ENCODE results near the gene SEMA6B.
"Not testable (repeated sequence)": the region's sequence is repeated elsewhere in the genome, so short reads cannot be mapped to it uniquely, and the experiment has no call there.

Gene SEMA6B

GRCh38 chr19:4542896-4543841, 16.3 kb downstream of the SEMA6B start:
- H3K9me3 ChIP-seq (ENCODE audit: control insufficient read depth, low read length): peaks cover 4% of the 10 kb centered on the region
- no peak overlapping the region for H3K18ac ChIP-seq (ENCODE audit: low read depth in 1 of 2, low read length in 2 of 2)
- no peak overlapping the region for H3K14ac ChIP-seq (ENCODE audit: low read length in 2 of 2)

DNA sequence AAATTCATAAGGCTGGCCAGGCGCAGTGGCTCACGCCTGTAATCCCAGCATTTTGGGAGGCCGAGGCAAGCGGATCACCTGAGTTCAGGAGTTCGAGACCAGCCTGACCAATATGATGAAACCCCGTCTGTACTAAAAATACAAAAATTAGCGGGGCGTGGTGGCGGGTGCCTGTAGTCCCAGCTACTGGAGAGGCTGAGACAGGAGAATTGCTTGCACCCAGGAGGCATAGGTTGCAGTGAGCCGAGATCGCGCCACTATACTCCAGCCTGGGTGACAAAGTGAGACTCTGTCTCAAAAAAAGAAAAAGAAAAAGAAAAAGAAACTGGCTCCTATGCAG, 17.7 kb downstream of the SEMA6B start:
- H3K9ac ChIP-seq (ENCODE audit: low read length); H4K91ac ChIP-seq (ENCODE audit: low read length); H2BK12ac ChIP-seq (ENCODE audit: low read length in 2 of 2); H3K27ac ChIP-seq (ENCODE audit: low read length, poor library complexity, severe bottlenecking); H2BK5ac ChIP-seq (ENCODE audit: low read depth, low read length, poor library complexity, severe bottlenecking); H3K9me3 ChIP-seq (ENCODE audit: control insufficient read depth, low read length); H3K23ac ChIP-seq (ENCODE audit: low read length in 2 of 2); H4K8ac ChIP-seq (ENCODE audit: low read length); H3K4me3 ChIP-seq (ENCODE audit: insufficient read depth in 1 of 2, low read depth in 1 of 2, low read length in 2 of 2); H2BK120ac ChIP-seq (ENCODE audit: low read depth, low read length); H3K4ac ChIP-seq (ENCODE audit: low read depth in 1 of 2, low read length in 2 of 2); H3K4me2 ChIP-seq (ENCODE audit: low read length, poor library complexity, severe bottlenecking); H3K18ac ChIP-seq (ENCODE audit: low read depth in 1 of 2, low read length in 2 of 2); H3K14ac ChIP-seq (ENCODE audit: low read length in 2 of 2); H2AK5ac ChIP-seq (ENCODE audit: low read length, severe bottlenecking); H2BK15ac ChIP-seq (ENCODE audit: low read depth, poor library complexity, severe bottlenecking); H3K4me1 ChIP-seq (ENCODE audit: control insufficient read depth, insufficient read depth, low read depth, low read length); H2AFZ ChIP-seq (ENCODE audit: low read depth, low read length); H3K79me1 ChIP-seq (replicated peaks; ENCODE audit: low read length, poor library complexity, severe bottlenecking); DNase-seq: not testable (repeated sequence)
- WGBS: 94% methylated on average over 12 of the region's 12 CpGs
- Histone ChIP-seq H3K36me3 (ENCODE audit: control insufficient read depth in 1 of 2, insufficient read depth in 2 of 2, low read depth in 1 of 2, low read length in 2 of 2) (peaks cover 0 to 15% of the 10 kb centered on the region in 2 experiments), H3K27me3 (ENCODE audit: control insufficient read depth in 1 of 2, insufficient read depth in 1 of 2, low read length in 2 of 2) (peaks cover 15 to 33% of the 10 kb centered on the region in 2 experiments)

More at GRCh38 chr19:4542896-4543841, 16.3 kb downstream of the SEMA6B start:
- Histone ChIP-seq H4K91ac (ENCODE audit: low read length) (no peak overlapping the region), H2BK15ac (ENCODE audit: low read depth, poor library complexity, severe bottlenecking) (no peak overlapping the region), H2AFZ (ENCODE audit: low read depth, low read length) (no peak overlapping the region), H4K8ac (ENCODE audit: low read length) (no peak overlapping the region), H3K23ac (ENCODE audit: low read length in 2 of 2) (no peak overlapping the region), H3K9ac (ENCODE audit: low read length) (no peak overlapping the region), H3K27me3 (ENCODE audit: control insufficient read depth in 1 of 2, insufficient read depth in 1 of 2, low read length in 2 of 2) (peaks cover 12 to 36% of the 10 kb centered on the region in 2 experiments), H2BK120ac (ENCODE audit: low read depth, low read length) (no peak overlapping the region), H2AK5ac (ENCODE audit: low read length, severe bottlenecking) (no peak overlapping the region), H3K4me3 (ENCODE audit: insufficient read depth in 1 of 2, low read depth in 1 of 2, low read length in 2 of 2) (no peak overlapping the region), H2BK5ac (ENCODE audit: low read depth, low read length, poor library complexity, severe bottlenecking) (no peak overlapping the region), H2BK12ac (ENCODE audit: low read length in 2 of 2) (no peak overlapping the region), H3K36me3 (ENCODE audit: control insufficient read depth in 1 of 2, insufficient read depth in 2 of 2, low read depth in 1 of 2, low read length in 2 of 2) (peaks cover 0 to 19% of the 10 kb centered on the region in 2 experiments), H3K4me1 (ENCODE audit: control insufficient read depth, insufficient read depth, low read depth, low read length) (peaks cover 4% of the 10 kb centered on the region), H3K4ac (ENCODE audit: low read depth in 1 of 2, low read length in 2 of 2) (no peak overlapping the region), H3K79me1 (replicated peaks; ENCODE audit: low read length, poor library complexity, severe bottlenecking) (no peaks in the 10 kb centered on the region), H3K4me2 (ENCODE audit: low read length, poor library complexity, severe bottlenecking) (no peak overlapping the region), H3K27ac (ENCODE audit: low read length, poor library complexity, severe bottlenecking) (no peak overlapping the region)
- no peak for DNase-seq
- 95% methylated on average over 65 of the region's 77 CpGs for WGBS

- Histone ChIP-seq H3K9me3 (ENCODE audit: control insufficient read depth, low read length) (peaks cover 4% of the 10 kb centered on the region), H2BK15ac (ENCODE audit: low read depth, poor library complexity, severe bottlenecking) (no peak overlapping the region), H3K18ac (ENCODE audit: low read depth in 1 of 2, low read length in 2 of 2) (no peak overlapping the region), H2AK5ac (ENCODE audit: low read length, severe bottlenecking) (no peak overlapping the region), H3K4me3 (ENCODE audit: insufficient read depth in 1 of 2, low read depth in 1 of 2, low read length in 2 of 2) (no peak overlapping the region), H3K23ac (ENCODE audit: low read length in 2 of 2) (no peak overlapping the region), H3K4me1 (ENCODE audit: control insufficient read depth, insufficient read depth, low read depth, low read length) (peaks cover 2% of the 10 kb centered on the region), H4K8ac (ENCODE audit: low read length) (no peak overlapping the region), H3K27me3 (ENCODE audit: control insufficient read depth in 1 of 2, insufficient read depth in 1 of 2, low read length in 2 of 2) (peaks cover 15 to 38% of the 10 kb centered on the region in 2 experiments), H4K91ac (ENCODE audit: low read length) (no peak overlapping the region), H3K9ac (ENCODE audit: low read length) (no peak overlapping the region), H2BK5ac (ENCODE audit: low read depth, low read length, poor library complexity, severe bottlenecking) (no peak overlapping the region), H2AFZ (ENCODE audit: low read depth, low read length) (no peak overlapping the region), H3K4ac (ENCODE audit: low read depth in 1 of 2, low read length in 2 of 2) (no peak overlapping the region), H3K14ac (ENCODE audit: low read length in 2 of 2) (no peak overlapping the region), H3K79me1 (replicated peaks; ENCODE audit: low read length, poor library complexity, severe bottlenecking) (no peaks in the 10 kb centered on the region), H3K4me2 (ENCODE audit: low read length, poor library complexity, severe bottlenecking) (no peak overlapping the region), H3K27ac (ENCODE audit: low read length, poor library complexity, severe bottlenecking) (no peak overlapping the region), H2BK120ac (ENCODE audit: low read depth, low read length) (no peak overlapping the region), H2BK12ac (ENCODE audit: low read length in 2 of 2) (no peak overlapping the region), H3K36me3 (ENCODE audit: control insufficient read depth in 1 of 2, insufficient read depth in 2 of 2, low read depth in 1 of 2, low read length in 2 of 2) (peaks cover 0 to 14% of the 10 kb centered on the region in 2 experiments)
- WGBS: 89% methylated on average over 12 of the region's 12 CpGs
- no peak for DNase-seq
These were observed 18.2 kb downstream of the SEMA6B start for GRCh38 chr19:4541114-4541805.
